Panc1 (cell line): ENCODE data around the gene LGSN. TPM values are rescaled to one million over a fixed set of nuclear protein-coding genes. Genes with fewer than 3 reads are reported as not detected.

Experiments used
- ATAC-seq: fragments of 200-7000 bp; cut with Tn5 transposase; 2 replicates; pipeline ENCODE4 v1.9.1; 2020; ENCODE audit warnings: mild to moderate bottlenecking, moderate library complexity
- BruUV-seq: library from RNA; stranded (reverse); fragments of 400-500 nt; replicated peaks from 2 replicates; lab custom pipeline; 2021; lab: Mats Ljungman, UMichigan
- CTCF ChIA-PET: fragments of 300-600 bp; sonication (Branson Sonifier 250); formaldehyde crosslinking; loops from one replicate; lab custom pipeline; 2022; ENCODE audit warnings: antibody characterized with exemption; lab: Charles Lee
- POLR2A ChIA-PET: fragments of 300-600 bp; sonication (Branson Sonifier 250); formaldehyde crosslinking; loops from one replicate; lab custom pipeline; 2022; ENCODE audit warnings: antibody characterized with exemption; lab: Charles Lee
- DNase-seq: peaks from one replicate; pipeline ENCODE4 v3.0.0-alpha.2; 2010; ENCODE audit warnings: low read depth, low spot score
- H3K27ac ChIP-seq: 2 replicates; pipeline ENCODE4 v1.5.1; 2011; ENCODE audit warnings: mild to moderate bottlenecking, low read length, inconsistent platforms
- H3K27me3 ChIP-seq: fragments of 200-500 bp; sonication (Bioruptor generic); 2 replicates; pipeline ENCODE4 v1.6.0; 2014; ENCODE audit warnings: low read length, inconsistent platforms; ENCODE audit not compliant: control insufficient read depth, insufficient read depth
- H3K36me3 ChIP-seq: fragments of 200-500 bp; sonication (Bioruptor generic); 2 replicates; pipeline ENCODE4 v1.5.1; 2014; ENCODE audit warnings: inconsistent platforms, mild to moderate bottlenecking, low read length, moderate library complexity; ENCODE audit not compliant: control insufficient read depth, insufficient read depth
- H3K4me1 ChIP-seq: 2 replicates; pipeline ENCODE4 v1.5.1; 2011; ENCODE audit warnings: inconsistent platforms, mild to moderate bottlenecking, low read length, moderate library complexity; ENCODE audit not compliant: control insufficient read depth, insufficient read depth
- H3K4me3 ChIP-seq, 2 experiments: 2 replicates each; pipeline ENCODE4 v1.5.1; 2011 to 2012; ENCODE audit warnings: low read depth in 2 of 2, low read length in 2 of 2, mild to moderate bottlenecking in 2 of 2, inconsistent platforms in 1 of 2, moderate library complexity in 1 of 2
- H3K9me3 ChIP-seq: fragments of 200-500 bp; sonication (Bioruptor generic); 2 replicates; pipeline ENCODE4 v1.5.1; 2014; ENCODE audit warnings: low read depth, mild to moderate bottlenecking, inconsistent platforms, low read length, moderate library complexity; ENCODE audit not compliant: control insufficient read depth, insufficient read depth
- CTCF ChIP-seq: fragments of 450-650 bp; IDR thresholded peaks from 2 replicates; pipeline ENCODE4 v1.5.1; 2017; ENCODE audit warnings: mild to moderate bottlenecking
- POLR2AphosphoS5 ChIP-seq: IDR thresholded peaks from 2 replicates; pipeline ENCODE4 v1.6.1; 2012; ENCODE audit warnings: mild to moderate bottlenecking, low read depth, low read length, moderate library complexity
- REST ChIP-seq, 2 experiments: IDR thresholded peaks; 2 replicates each; pipeline ENCODE4 v1.6.1; 2011 to 2012; ENCODE audit warnings: low read depth in 2 of 2, control low read depth in 1 of 2, low read length in 1 of 2, mild to moderate bottlenecking in 1 of 2, moderate library complexity in 1 of 2; ENCODE audit not compliant: insufficient read depth in 1 of 2
- SIN3A ChIP-seq: IDR thresholded peaks from 2 replicates; pipeline ENCODE4 v1.6.1; 2012; ENCODE audit warnings: low read depth, mild to moderate bottlenecking, low read length, moderate library complexity, borderline replicate concordance; ENCODE audit not compliant: insufficient read depth
- TCF7L2 ChIP-seq: IDR thresholded peaks from 2 replicates; pipeline ENCODE4 v1.6.1; 2011; ENCODE audit warnings: mild to moderate bottlenecking, low read depth, low read length, inconsistent platforms
- in situ Hi-C: cut with HindIII; loops from 2 replicates; pipeline ENCODE4 v1.10.0; 2016; ENCODE audit warnings: low sequenced_read_pairs, low pct_unique_long_range_greater_than_20kb
- intact Hi-C: fragments of 100-400 bp; cut with micrococcal nuclease; formaldehyde crosslinking; loops from one replicate; pipeline ENCODE4 v1.10.0; 2022; ENCODE audit not compliant: unreplicated experiment
- total RNA-seq: library from RNA; stranded (reverse); gene quantifications from one replicate; pipeline ENCODE4 v1.2.1, GENCODE V29; 2021; ENCODE audit not compliant: unreplicated experiment

Gene LGSN
- total RNA-seq, 1 experiment from 2014 or later, result not detected

DNA sequence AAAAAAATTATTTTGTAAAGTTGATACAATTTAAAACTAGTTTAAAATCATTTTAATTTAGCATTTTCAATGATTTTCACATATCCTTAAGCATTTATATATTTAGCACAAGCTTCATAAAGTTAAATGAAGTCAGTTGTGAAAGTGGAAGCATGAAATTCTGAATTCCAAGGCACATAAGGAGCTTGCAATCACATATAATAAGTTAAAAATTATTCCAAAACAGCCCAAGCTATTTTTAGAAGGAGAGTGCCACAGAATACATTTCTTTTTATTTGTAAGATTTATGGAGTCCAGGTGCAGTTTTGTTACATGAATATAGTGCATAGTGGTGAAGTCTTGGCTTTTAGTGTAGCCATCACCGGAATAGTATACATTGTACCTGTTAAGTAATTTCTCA is 3.2 kb upstream of the LGSN start:
- DNase-seq, result no peak
- POLR2A ChIA-PET, result no interaction called here
- CTCF ChIA-PET, result no interaction called here
- no peaks in the 10 kb centered on the region for H3K9me3 ChIP-seq
- ATAC-seq, result no peak
- H3K4me1 ChIP-seq, result no peaks in the 10 kb centered on the region
- in situ Hi-C loops, result no loop called here
- no peak overlapping the region for H3K4me3 ChIP-seq
- intact Hi-C loops, result no loop called here
- H3K27me3 ChIP-seq, result no peaks in the 10 kb centered on the region
- H3K36me3 ChIP-seq, result no peaks in the 10 kb centered on the region
- H3K27ac ChIP-seq, result no peak overlapping the region
- TF ChIP-seq SIN3A, result no peak
- TF ChIP-seq REST (IDR thresholded peaks at IDR 0.05; ENCODE audit: insufficient read depth in 1 of 2, low read depth in 2 of 2, low read length in 1 of 2), result no peak
- no peak for TF ChIP-seq POLR2AphosphoS5
- TF ChIP-seq CTCF, result no peak
- BruUV-seq, result no TSS peak

DNA sequence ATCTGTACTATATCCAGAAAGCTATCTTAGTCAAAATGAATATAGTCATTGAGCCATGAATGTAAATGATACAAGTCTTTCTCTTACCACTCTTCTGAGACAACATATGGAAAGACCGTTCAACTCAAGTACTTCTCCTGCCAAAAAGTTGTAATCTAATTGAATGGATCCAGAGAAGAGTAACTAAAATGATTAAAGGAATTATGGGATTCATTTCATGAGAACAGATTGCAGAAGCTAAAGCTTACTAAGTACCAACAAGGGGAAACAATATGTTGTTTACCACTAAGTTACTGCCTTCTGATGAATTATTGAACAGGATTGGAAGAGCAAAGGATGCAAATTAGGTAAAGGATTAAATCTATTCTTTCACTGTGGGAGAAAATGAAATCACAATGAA is 2.0 kb upstream of the LGSN start:
- ChIA-PET CTCF (no interaction called here), POLR2A (no interaction called here)
- no peak for ATAC-seq
- no peak for TF ChIP-seq POLR2AphosphoS5
- no peak for TF ChIP-seq REST (IDR thresholded peaks at IDR 0.05; ENCODE audit: insufficient read depth in 1 of 2, low read depth in 2 of 2, low read length in 1 of 2)
- no peak for TF ChIP-seq SIN3A
- TF ChIP-seq TCF7L2, result no peak
- TF ChIP-seq CTCF, result no peak
- H3K4me3 ChIP-seq, result no peak overlapping the region
- H3K27me3 ChIP-seq, result no peaks in the 10 kb centered on the region
- H3K9me3 ChIP-seq, result no peaks in the 10 kb centered on the region
- no TSS peak for BruUV-seq
- no peak overlapping the region for H3K27ac ChIP-seq
- H3K36me3 ChIP-seq, result no peaks in the 10 kb centered on the region
- H3K4me1 ChIP-seq, result no peaks in the 10 kb centered on the region
- no peak for DNase-seq
- in situ Hi-C loops (no loop called here), intact Hi-C loops (no loop called here)
